ENCODE measurements around the gene SLC25A24. TPM values are rescaled to one million over a fixed set of nuclear protein-coding genes. Genes with fewer than 3 reads are reported as not detected.
"Not testable (repeated sequence)": the region's sequence is repeated elsewhere in the genome, so short reads cannot be mapped to it uniquely, and the experiment has no call there.

The SLC25A24 gene
- total RNA-seq, 2 donors from 2014 or later: 16.0 to 27.3 TPM

GRCh38 chr1:108162409-108162808 lies 37.7 kb downstream of the SLC25A24 start:
- ATAC-seq (replicated peaks); H3K9me3 Mint-ChIP-seq; H3K27me3 Mint-ChIP-seq; H3K27ac Mint-ChIP-seq; H3K4me3 Mint-ChIP-seq; H3K4me1 Mint-ChIP-seq: not testable (repeated sequence)
- peaks cover 28% of the 10 kb centered on the region for H3K36me3 Mint-ChIP-seq (ENCODE audit: low read depth)

GRCh38 chr1:108159951-108160350 lies 40.2 kb downstream of the SLC25A24 start:
- H3K4me3 Mint-ChIP-seq; H3K9me3 Mint-ChIP-seq; H3K27me3 Mint-ChIP-seq; ATAC-seq (replicated peaks); H3K27ac Mint-ChIP-seq; H3K4me1 Mint-ChIP-seq: not testable (repeated sequence)
- H3K36me3 Mint-ChIP-seq (ENCODE audit: low read depth): peaks cover 38% of the 10 kb centered on the region

- Mint-ChIP-seq H3K27ac (no peak overlapping the region), H3K9me3 (no peaks in the 10 kb centered on the region), H3K27me3 (no peaks in the 10 kb centered on the region), H3K4me3 (no peak overlapping the region), H3K36me3 (ENCODE audit: low read depth) (peaks cover 38% of the 10 kb centered on the region), H3K4me1 (no peaks in the 10 kb centered on the region)
- no peak for ATAC-seq (replicated peaks)
Observed at GRCh38 chr1:108158893-108159453, 41.2 kb downstream of the SLC25A24 start.

GRCh38 chr1:108154314-108154713 lies 45.8 kb downstream of the SLC25A24 start:
- H3K4me1 Mint-ChIP-seq: no peaks in the 10 kb centered on the region
- H3K27ac Mint-ChIP-seq: no peak overlapping the region
- no peak overlapping the region for H3K4me3 Mint-ChIP-seq
- peaks cover 23% of the 10 kb centered on the region for H3K36me3 Mint-ChIP-seq (ENCODE audit: low read depth)
- H3K9me3 Mint-ChIP-seq: no peaks in the 10 kb centered on the region
- no peaks in the 10 kb centered on the region for H3K27me3 Mint-ChIP-seq
- ATAC-seq (replicated peaks): no peak

GRCh38 chr1:108152782-108153222 lies 47.3 kb downstream of the SLC25A24 start:
- ATAC-seq (replicated peaks): no peak
- no peak overlapping the region for H3K4me3 Mint-ChIP-seq
- H3K4me1 Mint-ChIP-seq: no peaks in the 10 kb centered on the region
- peaks cover 30% of the 10 kb centered on the region for H3K36me3 Mint-ChIP-seq (ENCODE audit: low read depth)
- H3K27ac Mint-ChIP-seq: no peak overlapping the region
- no peaks in the 10 kb centered on the region for H3K27me3 Mint-ChIP-seq
- H3K9me3 Mint-ChIP-seq: no peaks in the 10 kb centered on the region

- no peak overlapping the region for H3K27ac Mint-ChIP-seq
- H3K27me3 Mint-ChIP-seq: no peaks in the 10 kb centered on the region
- no peak overlapping the region for H3K4me3 Mint-ChIP-seq
- H3K36me3 Mint-ChIP-seq (ENCODE audit: low read depth): peaks cover 30% of the 10 kb centered on the region
- H3K9me3 Mint-ChIP-seq: no peaks in the 10 kb centered on the region
- no peaks in the 10 kb centered on the region for H3K4me1 Mint-ChIP-seq
- ATAC-seq (replicated peaks): no peak
Observed at GRCh38 chr1:108151548-108151947, 48.6 kb downstream of the SLC25A24 start.

GRCh38 chr1:108149796-108150467 lies 50.2 kb downstream of the SLC25A24 start:
- no peak overlapping the region for H3K4me3 Mint-ChIP-seq
- H3K36me3 Mint-ChIP-seq (ENCODE audit: low read depth): peaks cover 36% of the 10 kb centered on the region
- ATAC-seq (replicated peaks): no peak
- no peaks in the 10 kb centered on the region for H3K4me1 Mint-ChIP-seq
- H3K27ac Mint-ChIP-seq: no peak overlapping the region
- H3K9me3 Mint-ChIP-seq: peaks cover 3% of the 10 kb centered on the region
- H3K27me3 Mint-ChIP-seq: no peaks in the 10 kb centered on the region

- not testable (repeated sequence) for H3K27ac Mint-ChIP-seq; ATAC-seq (replicated peaks); H3K9me3 Mint-ChIP-seq; H3K27me3 Mint-ChIP-seq; H3K4me3 Mint-ChIP-seq; H3K4me1 Mint-ChIP-seq
- H3K36me3 Mint-ChIP-seq (ENCODE audit: low read depth): peaks cover 77% of the 10 kb centered on the region
Observed at GRCh38 chr1:108144569-108144968, 55.6 kb downstream of the SLC25A24 start.

GRCh38 chr1:108142773-108143394 lies 57.3 kb downstream of the SLC25A24 start:
- ATAC-seq (replicated peaks): no peak
- Mint-ChIP-seq H3K36me3 (ENCODE audit: low read depth) (peaks cover 78% of the 10 kb centered on the region), H3K27me3 (no peaks in the 10 kb centered on the region), H3K9me3 (peaks cover 3% of the 10 kb centered on the region), H3K27ac (no peak overlapping the region), H3K4me3 (no peak overlapping the region), H3K4me1 (peaks cover 5% of the 10 kb centered on the region)

GRCh38 chr1:108142258-108142657 lies 57.9 kb downstream of the SLC25A24 start:
- H3K36me3 Mint-ChIP-seq (ENCODE audit: low read depth): peaks cover 77% of the 10 kb centered on the region
- peaks cover 3% of the 10 kb centered on the region for H3K9me3 Mint-ChIP-seq
- no peak for ATAC-seq (replicated peaks)
- H3K27me3 Mint-ChIP-seq: no peaks in the 10 kb centered on the region
- peaks cover 5% of the 10 kb centered on the region for H3K4me1 Mint-ChIP-seq
- no peak overlapping the region for H3K4me3 Mint-ChIP-seq
- H3K27ac Mint-ChIP-seq: no peak overlapping the region

- Mint-ChIP-seq H3K27ac (peak overlapping the region; percentile 13), H3K4me3 (no peak overlapping the region), H3K36me3 (ENCODE audit: low read depth) (peaks cover 77% of the 10 kb centered on the region), H3K9me3 (peaks cover 3% of the 10 kb centered on the region), H3K27me3 (no peaks in the 10 kb centered on the region), H3K4me1 (peaks cover 5% of the 10 kb centered on the region)
- peak; percentile 94 for ATAC-seq (replicated peaks)
Observed at GRCh38 chr1:108141621-108142020, 58.5 kb downstream of the SLC25A24 start.

GRCh38 chr1:108140936-108141335 lies 59.2 kb downstream of the SLC25A24 start:
- peaks cover 5% of the 10 kb centered on the region for H3K4me1 Mint-ChIP-seq
- ATAC-seq (replicated peaks): no peak
- peak overlapping the region; percentile 13 for H3K27ac Mint-ChIP-seq
- H3K4me3 Mint-ChIP-seq: no peak overlapping the region
- H3K27me3 Mint-ChIP-seq: no peaks in the 10 kb centered on the region
- peaks cover 76% of the 10 kb centered on the region for H3K36me3 Mint-ChIP-seq (ENCODE audit: low read depth)
- H3K9me3 Mint-ChIP-seq: peaks cover 1% of the 10 kb centered on the region

GRCh38 chr1:108140177-108140576 lies 60.0 kb downstream of the SLC25A24 start:
- Mint-ChIP-seq H3K4me1 (peaks cover 5% of the 10 kb centered on the region), H3K4me3 (no peak overlapping the region), H3K36me3 (ENCODE audit: low read depth) (peaks cover 79% of the 10 kb centered on the region), H3K27ac (no peak overlapping the region), H3K27me3 (no peaks in the 10 kb centered on the region), H3K9me3 (no peaks in the 10 kb centered on the region)
- ATAC-seq (replicated peaks): no peak

GRCh38 chr1:108139555-108139954 lies 60.6 kb downstream of the SLC25A24 start:
- ATAC-seq (replicated peaks): not testable (repeated sequence)
- peaks cover 79% of the 10 kb centered on the region for H3K36me3 Mint-ChIP-seq (ENCODE audit: low read depth)

GRCh38 chr1:108133148-108133547 lies 67.0 kb downstream of the SLC25A24 start:
- H3K4me3 Mint-ChIP-seq; H3K4me1 Mint-ChIP-seq; ATAC-seq (replicated peaks); H3K27me3 Mint-ChIP-seq; H3K27ac Mint-ChIP-seq; H3K9me3 Mint-ChIP-seq: not testable (repeated sequence)
- peaks cover 37% of the 10 kb centered on the region for H3K36me3 Mint-ChIP-seq (ENCODE audit: low read depth)

More at GRCh38 chr1:108139555-108139954, 60.6 kb downstream of the SLC25A24 start:
- H3K4me3 Mint-ChIP-seq, H3K27me3 Mint-ChIP-seq, H3K4me1 Mint-ChIP-seq, H3K9me3 Mint-ChIP-seq, H3K27ac Mint-ChIP-seq: not testable (repeated sequence)
